ENCODE measurements around the gene SH3D19. TPM values are rescaled to one million over a fixed set of nuclear protein-coding genes. Genes with fewer than 3 reads are reported as not detected.

Gene SH3D19
- polyA plus RNA-seq, 3 donors, result not detected

DNA sequence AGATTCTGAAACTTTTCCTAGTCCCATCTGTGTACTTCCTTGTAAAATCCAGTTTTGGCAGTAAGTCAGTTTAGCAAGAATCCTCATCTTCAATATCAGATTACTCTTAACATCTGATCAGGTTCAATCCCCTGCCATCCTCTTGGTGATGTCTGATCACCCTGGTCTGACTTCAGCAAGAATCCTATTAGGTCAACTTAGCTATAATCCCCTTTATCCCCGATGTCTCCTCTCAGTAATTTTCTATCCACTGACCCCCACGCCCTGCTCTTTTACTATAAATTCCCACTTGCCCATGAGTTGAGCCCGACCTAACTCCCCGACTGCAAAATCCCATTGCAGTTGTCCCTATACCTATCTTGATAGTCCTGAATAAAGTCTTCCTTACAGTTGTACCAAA is 106.3 kb downstream of the SH3D19 start:
- no peaks in the 10 kb centered on the region for H3K4me1 ChIP-seq (ENCODE audit: control insufficient read depth in 1 of 2, insufficient read depth in 2 of 2, low read length in 2 of 2)
- whole genome bisulfite sequencing (ENCODE audit: insufficient coverage), result no CpG with 5 or more reads among the region's 4 CpGs

GRCh38 chr4:151218343-151218742 is 107.1 kb downstream of the SH3D19 start:
- Histone ChIP-seq H4K20me1 (ENCODE audit: insufficient read depth, low read length) (no peaks in the 10 kb centered on the region), H3K27ac (ENCODE audit: low read depth in 1 of 2, low read length in 2 of 2) (no peak overlapping the region), H3K4me2 (replicated peaks; ENCODE audit: extremely low read depth, low read length, poor library complexity, severe bottlenecking) (no peak overlapping the region), H3K36me3 (replicated peaks in 1 of 2; ENCODE audit: control insufficient read depth in 1 of 2, insufficient read depth in 2 of 2, low read length in 2 of 2) (no peaks in the 10 kb centered on the region), H3K79me2 (ENCODE audit: insufficient read depth, low read length) (no peaks in the 10 kb centered on the region), H3K27me3 (ENCODE audit: control insufficient read depth in 2 of 2, insufficient read depth in 2 of 2, low read length in 2 of 2) (no peaks in the 10 kb centered on the region), H2AFZ (ENCODE audit: insufficient read depth, low read depth, low read length, poor library complexity, severe bottlenecking) (no peak overlapping the region), H3K9me3 (replicated peaks in 1 of 2; ENCODE audit: control insufficient read depth in 1 of 2, insufficient read depth in 1 of 2, low read length in 2 of 2) (no peaks in the 10 kb centered on the region), H3K9ac (ENCODE audit: insufficient read depth, low read length, poor library complexity, severe bottlenecking) (no peak overlapping the region), H3K4me3 (replicated peaks in 1 of 3; ENCODE audit: low read depth in 2 of 3, low read length in 3 of 3) (no peak overlapping the region), H3K4me1 (ENCODE audit: control insufficient read depth in 1 of 2, insufficient read depth in 2 of 2, low read length in 2 of 2) (no peaks in the 10 kb centered on the region)
- Mint-ChIP-seq H3K4me1 (no peaks in the 10 kb centered on the region), H3K4me3 (no peak overlapping the region), H3K27me3 (ENCODE audit: low read depth in 3 of 3) (peaks cover 0 to 5% (median 3%) of the 10 kb centered on the region in 3 donors), H3K36me3 (no peaks in the 10 kb centered on the region), H3K9me3 (peaks cover 0 to 4% (median 0%) of the 10 kb centered on the region in 7 donors), H3K27ac (no peak overlapping the region)
- WGBS (ENCODE audit: insufficient coverage), result no CpG with 5 or more reads among the region's 2 CpGs
- DNase-seq, result no peak
- TF ChIP-seq, protein P1, sequence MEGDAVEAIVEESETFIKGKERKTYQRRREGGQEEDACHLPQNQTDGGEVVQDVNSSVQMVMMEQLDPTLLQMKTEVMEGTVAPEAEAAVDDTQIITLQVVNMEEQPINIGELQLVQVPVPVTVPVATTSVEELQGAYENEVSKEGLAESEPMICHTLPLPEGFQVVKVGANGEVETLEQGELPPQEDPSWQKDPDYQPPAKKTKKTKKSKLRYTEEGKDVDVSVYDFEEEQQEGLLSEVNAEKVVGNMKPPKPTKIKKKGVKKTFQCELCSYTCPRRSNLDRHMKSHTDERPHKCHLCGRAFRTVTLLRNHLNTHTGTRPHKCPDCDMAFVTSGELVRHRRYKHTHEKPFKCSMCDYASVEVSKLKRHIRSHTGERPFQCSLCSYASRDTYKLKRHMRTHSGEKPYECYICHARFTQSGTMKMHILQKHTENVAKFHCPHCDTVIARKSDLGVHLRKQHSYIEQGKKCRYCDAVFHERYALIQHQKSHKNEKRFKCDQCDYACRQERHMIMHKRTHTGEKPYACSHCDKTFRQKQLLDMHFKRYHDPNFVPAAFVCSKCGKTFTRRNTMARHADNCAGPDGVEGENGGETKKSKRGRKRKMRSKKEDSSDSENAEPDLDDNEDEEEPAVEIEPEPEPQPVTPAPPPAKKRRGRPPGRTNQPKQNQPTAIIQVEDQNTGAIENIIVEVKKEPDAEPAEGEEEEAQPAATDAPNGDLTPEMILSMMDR (IDR thresholded peaks at IDR 0.05), result no peak
- intact Hi-C loops (cut with micrococcal nuclease), result no loop called here

More for the DNA sequence above, 106.3 kb downstream of the SH3D19 start:
- Mint-ChIP-seq H3K27ac (no peak overlapping the region), H3K4me1 (no peaks in the 10 kb centered on the region), H3K27me3 (ENCODE audit: low read depth in 3 of 3) (peaks cover 0 to 5% (median 3%) of the 10 kb centered on the region in 3 donors), H3K4me3 (no peak overlapping the region), H3K9me3 (peaks cover 0 to 4% (median 0%) of the 10 kb centered on the region in 7 donors), H3K36me3 (no peaks in the 10 kb centered on the region)
- intact Hi-C loops (cut with micrococcal nuclease), result no loop called here
- Histone ChIP-seq H3K4me2 (replicated peaks; ENCODE audit: extremely low read depth, low read length, poor library complexity, severe bottlenecking) (no peak overlapping the region), H3K27ac (ENCODE audit: low read depth in 1 of 2, low read length in 2 of 2) (no peak overlapping the region), H3K36me3 (replicated peaks in 1 of 2; ENCODE audit: control insufficient read depth in 1 of 2, insufficient read depth in 2 of 2, low read length in 2 of 2) (no peaks in the 10 kb centered on the region), H3K4me3 (replicated peaks in 1 of 3; ENCODE audit: low read depth in 2 of 3, low read length in 3 of 3) (no peak overlapping the region), H2AFZ (ENCODE audit: insufficient read depth, low read depth, low read length, poor library complexity, severe bottlenecking) (no peak overlapping the region), H3K79me2 (ENCODE audit: insufficient read depth, low read length) (no peaks in the 10 kb centered on the region), H4K20me1 (ENCODE audit: insufficient read depth, low read length) (no peaks in the 10 kb centered on the region), H3K27me3 (ENCODE audit: control insufficient read depth in 2 of 2, insufficient read depth in 2 of 2, low read length in 2 of 2) (no peaks in the 10 kb centered on the region), H3K9ac (ENCODE audit: insufficient read depth, low read length, poor library complexity, severe bottlenecking) (no peak overlapping the region), H3K9me3 (replicated peaks in 1 of 2; ENCODE audit: control insufficient read depth in 1 of 2, insufficient read depth in 1 of 2, low read length in 2 of 2) (no peaks in the 10 kb centered on the region)
- TF ChIP-seq, protein P1 (IDR thresholded peaks at IDR 0.05), result no peak
- DNase-seq, result no peak

Data from CD14-positive monocyte (primary cell).